Mesenchymal stem cell (in vitro differentiated cells and primary cell): Measurements from ENCODE around the gene OBSL1.

Experiments used
- DNase-seq: peaks from one replicate; pipeline ENCODE4 v3.0.0-alpha.2; 2013
- H2AFZ ChIP-seq: one replicate; pipeline ENCODE4 v1.6.1; 2013; ENCODE audit warnings: low read depth, mild to moderate bottlenecking, control low read depth, inconsistent platforms, low read length, moderate library complexity
- H2AK5ac ChIP-seq: 2 replicates; pipeline ENCODE4 v1.6.1; 2013; ENCODE audit warnings: low read length, moderate library complexity, mild to moderate bottlenecking, inconsistent platforms; ENCODE audit not compliant: severe bottlenecking
- H2BK120ac ChIP-seq: one replicate; pipeline ENCODE4 v1.6.1; 2013; ENCODE audit warnings: low read depth, mild to moderate bottlenecking, inconsistent platforms, low read length, moderate library complexity
- H2BK12ac ChIP-seq, 2 experiments: one replicate each; pipeline ENCODE4 v1.6.1; 2013; ENCODE audit warnings: inconsistent platforms in 2 of 2, low read length in 2 of 2, mild to moderate bottlenecking in 2 of 2, moderate library complexity in 2 of 2, control low read depth in 1 of 2
- H2BK15ac ChIP-seq: one replicate; pipeline ENCODE4 v1.6.1; 2013; ENCODE audit warnings: mild to moderate bottlenecking, low read depth, inconsistent platforms; ENCODE audit not compliant: poor library complexity, severe bottlenecking
- H2BK5ac ChIP-seq: 2 replicates; pipeline ENCODE4 v1.6.1; 2013; ENCODE audit warnings: low read depth, mild to moderate bottlenecking, low read length, control low read depth, inconsistent platforms; ENCODE audit not compliant: poor library complexity, severe bottlenecking
- H3K14ac ChIP-seq, 2 experiments: one replicate each; pipeline ENCODE4 v1.6.1; 2013; ENCODE audit warnings: inconsistent platforms in 2 of 2, low read length in 2 of 2, control low read depth in 1 of 2, mild to moderate bottlenecking in 1 of 2, moderate library complexity in 1 of 2
- H3K18ac ChIP-seq, 2 experiments: one replicate each; pipeline ENCODE4 v1.6.1; 2013; ENCODE audit warnings: inconsistent platforms in 2 of 2, low read length in 2 of 2, control low read depth in 1 of 2, low read depth in 1 of 2, mild to moderate bottlenecking in 1 of 2
- H3K23ac ChIP-seq, 2 experiments: one replicate each; pipeline ENCODE4 v1.6.1; 2013; ENCODE audit warnings: inconsistent platforms in 2 of 2, low read length in 2 of 2, mild to moderate bottlenecking in 2 of 2, moderate library complexity in 2 of 2, control low read depth in 1 of 2
- H3K27ac ChIP-seq: 2 replicates; pipeline ENCODE4 v1.5.1; 2013; ENCODE audit warnings: mild to moderate bottlenecking, moderate library complexity, low read length, control low read depth, inconsistent platforms; ENCODE audit not compliant: poor library complexity, severe bottlenecking
- H3K27me3 ChIP-seq, 2 experiments: 2 replicates each; pipeline versions ENCODE4 v1.6.1 to v1.7.0; 2013; ENCODE audit warnings: low read length in 2 of 2, mild to moderate bottlenecking in 2 of 2, moderate library complexity in 2 of 2, control low read depth in 1 of 2, inconsistent platforms in 1 of 2; ENCODE audit not compliant: control insufficient read depth in 1 of 2, insufficient read depth in 1 of 2
- H3K36me3 ChIP-seq, 2 experiments: 2 replicates each; pipeline versions ENCODE4 v1.6.1 to v1.7.0; 2013; ENCODE audit warnings: low read length in 2 of 2, control low read depth in 1 of 2, inconsistent platforms in 1 of 2, low read depth in 1 of 2, mild to moderate bottlenecking in 1 of 2; ENCODE audit not compliant: insufficient read depth in 2 of 2, control insufficient read depth in 1 of 2
- H3K4ac ChIP-seq, 2 experiments: one replicate each; pipeline ENCODE4 v1.6.1; 2013; ENCODE audit warnings: inconsistent platforms in 2 of 2, low read length in 2 of 2, mild to moderate bottlenecking in 2 of 2, moderate library complexity in 2 of 2, control low read depth in 1 of 2, low read depth in 1 of 2
- H3K4me1 ChIP-seq: 2 replicates; pipeline ENCODE4 v1.6.1; 2013; ENCODE audit warnings: low read depth, low read length, control low read depth; ENCODE audit not compliant: control insufficient read depth, insufficient read depth
- H3K4me2 ChIP-seq: 2 replicates; pipeline ENCODE4 v1.6.1; 2013; ENCODE audit warnings: low read length, mild to moderate bottlenecking, inconsistent platforms; ENCODE audit not compliant: poor library complexity, severe bottlenecking
- H3K4me3 ChIP-seq, 2 experiments: 2 replicates each; pipeline versions ENCODE4 v1.5.1 to v1.7.0; 2013; ENCODE audit warnings: low read length in 2 of 2, mild to moderate bottlenecking in 2 of 2, control low read depth in 1 of 2, low read depth in 1 of 2; ENCODE audit not compliant: insufficient read depth in 1 of 2
- H3K79me1 ChIP-seq: replicated peaks from 2 replicates; pipeline ENCODE4 v1.6.1; 2013; ENCODE audit warnings: mild to moderate bottlenecking, control low read depth, low read length, inconsistent platforms; ENCODE audit not compliant: poor library complexity, severe bottlenecking
- H3K9ac ChIP-seq: 2 replicates; pipeline ENCODE4 v1.7.0; 2013; ENCODE audit warnings: mild to moderate bottlenecking, low read length, moderate library complexity
- H3K9me3 ChIP-seq: 2 replicates; pipeline ENCODE4 v1.7.0; 2013; ENCODE audit warnings: mild to moderate bottlenecking, low read length; ENCODE audit not compliant: control insufficient read depth
- H4K8ac ChIP-seq: one replicate; pipeline ENCODE4 v1.6.1; 2013; ENCODE audit warnings: inconsistent platforms, mild to moderate bottlenecking, low read length, moderate library complexity
- H4K91ac ChIP-seq: one replicate; pipeline ENCODE4 v1.6.1; 2013; ENCODE audit warnings: mild to moderate bottlenecking, low read length, inconsistent platforms
- WGBS: methylation state at CpG from one replicate; pipeline ENCODE4 v1.1.7; 2013; ENCODE audit warnings: mixed read lengths; 5-methylcytosine and 5-hydroxymethylcytosine counted together

The OBSL1 gene

GRCh38 chr2:219591091-219591490, 19.8 kb upstream of the OBSL1 start:
- Histone ChIP-seq H2BK120ac (no peak overlapping the region), H3K4me3 (no peak overlapping the region), H3K9me3 (no peaks in the 10 kb centered on the region), H3K14ac (no peak overlapping the region), H4K8ac (no peak overlapping the region), H2AK5ac (no peak overlapping the region), H3K4me1 (peaks cover 1% of the 10 kb centered on the region), H4K91ac (no peak overlapping the region), H2BK15ac (no peak overlapping the region), H2BK12ac (no peak overlapping the region), H3K27ac (no peak overlapping the region), H3K4me2 (no peak overlapping the region), H3K9ac (no peak overlapping the region), H3K27me3 (peaks cover 1 to 3% of the 10 kb centered on the region in 2 experiments), H3K36me3 (no peaks in the 10 kb centered on the region), H2BK5ac (no peak overlapping the region), H3K4ac (no peak overlapping the region), H3K18ac (no peak overlapping the region), H2AFZ (no peak overlapping the region), H3K79me1 (no peaks in the 10 kb centered on the region), H3K23ac (no peak overlapping the region)
- 46% methylated on average over 2 of the region's 4 CpGs for WGBS
- no peak for DNase-seq

GRCh38 chr2:219581346-219581745, 10.0 kb upstream of the OBSL1 start:
- H2BK5ac ChIP-seq: no peak overlapping the region
- no peak overlapping the region for H3K27ac ChIP-seq
- no peak overlapping the region for H2AFZ ChIP-seq
- no peak overlapping the region for H2BK12ac ChIP-seq
- peaks cover 5% of the 10 kb centered on the region for H3K4me1 ChIP-seq
- H2AK5ac ChIP-seq: no peak overlapping the region
- H3K23ac ChIP-seq: no peak overlapping the region
- H3K9ac ChIP-seq: no peak overlapping the region
- H3K4me2 ChIP-seq: no peak overlapping the region
- H3K27me3 ChIP-seq: peaks cover 30 to 33% of the 10 kb centered on the region in 2 experiments
- H3K18ac ChIP-seq: no peak overlapping the region
- H4K8ac ChIP-seq: no peak overlapping the region
- WGBS: 63% methylated on average over 2 of the region's 2 CpGs
- H3K14ac ChIP-seq: no peak overlapping the region
- no peak overlapping the region for H3K4ac ChIP-seq
- no peak overlapping the region for H4K91ac ChIP-seq
- DNase-seq: no peak
- no peak overlapping the region for H2BK120ac ChIP-seq
- no peaks in the 10 kb centered on the region for H3K36me3 ChIP-seq
- H2BK15ac ChIP-seq: no peak overlapping the region
- H3K9me3 ChIP-seq: no peaks in the 10 kb centered on the region
- no peak overlapping the region for H3K4me3 ChIP-seq
- H3K79me1 ChIP-seq: no peaks in the 10 kb centered on the region

DNA sequence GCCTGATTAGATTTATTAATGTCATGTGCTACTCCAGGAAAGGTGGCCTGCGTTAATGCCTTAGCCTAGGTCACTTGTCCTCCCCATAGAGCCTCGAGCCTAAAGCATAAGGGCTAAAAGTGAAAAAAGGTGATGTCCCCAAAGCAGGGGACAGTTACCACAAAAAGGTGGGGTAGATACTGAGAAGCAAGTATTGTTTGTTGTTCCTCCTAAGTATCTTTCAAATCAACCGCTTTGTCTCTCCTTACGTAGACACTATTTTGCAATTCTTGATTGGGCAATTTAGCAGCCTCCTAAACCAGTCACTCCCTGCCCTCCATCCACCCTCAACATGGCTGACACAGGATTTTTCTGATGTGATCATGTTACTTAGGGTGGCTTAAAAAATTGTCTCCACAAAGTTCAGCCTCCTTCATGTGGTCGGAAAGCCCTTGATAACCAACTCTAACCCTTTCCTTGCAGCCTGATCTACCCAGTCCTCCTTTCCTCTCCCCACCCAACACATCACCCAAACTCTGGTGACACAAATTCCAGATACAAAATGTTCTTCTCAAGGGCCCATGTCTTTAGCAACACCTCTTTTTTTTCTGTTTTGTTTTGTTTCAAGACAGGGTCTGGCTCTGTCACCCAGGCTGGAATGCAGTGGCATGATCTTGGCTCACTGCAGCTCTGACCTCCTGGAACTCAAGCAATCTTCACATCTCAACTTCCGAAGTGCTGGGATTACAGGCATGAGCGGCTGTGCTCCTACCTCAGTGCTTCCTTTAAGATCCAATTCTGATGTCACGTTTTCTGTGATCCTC, 7.7 kb upstream of the OBSL1 start:
- Histone ChIP-seq H2BK5ac (no peak overlapping the region), H3K27ac (no peak overlapping the region), H3K9me3 (no peaks in the 10 kb centered on the region), H3K27me3 (peaks cover 36 to 43% of the 10 kb centered on the region in 2 experiments), H3K23ac (no peak overlapping the region), H3K14ac (peak overlapping the region in 1 of 2 experiments; percentile 19), H3K36me3 (no peaks in the 10 kb centered on the region), H2AFZ (no peak overlapping the region), H3K18ac (no peak overlapping the region), H2AK5ac (no peak overlapping the region), H2BK15ac (no peak overlapping the region), H3K79me1 (no peaks in the 10 kb centered on the region), H3K4me2 (no peak overlapping the region), H2BK12ac (no peak overlapping the region), H4K8ac (no peak overlapping the region), H4K91ac (no peak overlapping the region), H3K9ac (no peak overlapping the region), H3K4me3 (no peak overlapping the region), H3K4me1 (peaks cover 5% of the 10 kb centered on the region), H2BK120ac (no peak overlapping the region), H3K4ac (no peak overlapping the region)
- peak; percentile 52 for DNase-seq
- 82% methylated on average over 6 of the region's 8 CpGs for WGBS

- H3K4me1 ChIP-seq: peaks cover 11% of the 10 kb centered on the region
- 25% methylated on average over 13 of the region's 15 CpGs for WGBS
These were observed 5.4 kb upstream of the OBSL1 start for GRCh38 chr2:219576505-219577388.

More at GRCh38 chr2:219576505-219577388, 5.4 kb upstream of the OBSL1 start:
- Histone ChIP-seq H3K4me2 (peak overlapping the region; percentile 32), H2BK5ac (no peak overlapping the region), H3K9ac (no peak overlapping the region), H2AFZ (no peak overlapping the region), H3K18ac (no peak overlapping the region), H3K4me3 (no peak overlapping the region), H3K27me3 (peaks cover 36 to 43% of the 10 kb centered on the region in 2 experiments), H2AK5ac (no peak overlapping the region), H4K8ac (no peak overlapping the region), H2BK12ac (no peak overlapping the region), H2BK15ac (no peak overlapping the region), H3K27ac (no peak overlapping the region), H3K14ac (no peak overlapping the region), H4K91ac (no peak overlapping the region), H3K4ac (no peak overlapping the region), H3K79me1 (no peaks in the 10 kb centered on the region), H3K23ac (no peak overlapping the region), H2BK120ac (no peak overlapping the region), H3K9me3 (no peaks in the 10 kb centered on the region), H3K36me3 (no peaks in the 10 kb centered on the region)
- DNase-seq: peak; percentile 37
